HG03378 (cell line): ENCODE results near the gene SPP2.

Source experiments
- ATAC-seq: cut with Tn5 transposase; IDR thresholded peaks from one replicate; pipeline ENCODE4 v1.9.1; 2021; ENCODE audit warnings: mild to moderate bottlenecking, moderate library complexity; ENCODE audit not compliant: unreplicated experiment

SPP2 gene

GRCh38 chr2:234033885-234034284 is 16.6 kb upstream of the SPP2 start:
- no peak for ATAC-seq

- ATAC-seq: no peak
Observed at GRCh38 chr2:234038076-234038802, 12.3 kb upstream of the SPP2 start.

DNA sequence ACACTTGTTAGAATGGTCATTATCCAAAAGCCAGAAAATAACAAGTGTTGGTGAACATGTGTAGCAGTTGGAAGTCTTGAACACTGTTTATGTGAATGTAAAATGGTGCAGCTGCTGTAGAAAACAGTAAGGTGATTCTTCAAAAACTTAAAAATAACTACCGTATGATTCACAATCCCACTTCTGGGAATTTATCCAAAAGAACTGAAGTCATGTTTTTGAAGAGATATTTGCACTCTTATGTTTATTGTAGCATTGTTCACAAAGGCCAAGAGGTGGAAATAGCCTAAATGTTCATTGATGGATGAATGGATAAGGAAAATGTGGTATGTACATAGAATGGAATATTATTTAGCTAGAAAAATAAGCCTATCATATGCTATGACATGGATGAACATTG is 6.3 kb upstream of the SPP2 start:
- ATAC-seq: no peak

GRCh38 chr2:234046521-234046920 is 4.0 kb upstream of the SPP2 start:
- ATAC-seq: no peak

DNA sequence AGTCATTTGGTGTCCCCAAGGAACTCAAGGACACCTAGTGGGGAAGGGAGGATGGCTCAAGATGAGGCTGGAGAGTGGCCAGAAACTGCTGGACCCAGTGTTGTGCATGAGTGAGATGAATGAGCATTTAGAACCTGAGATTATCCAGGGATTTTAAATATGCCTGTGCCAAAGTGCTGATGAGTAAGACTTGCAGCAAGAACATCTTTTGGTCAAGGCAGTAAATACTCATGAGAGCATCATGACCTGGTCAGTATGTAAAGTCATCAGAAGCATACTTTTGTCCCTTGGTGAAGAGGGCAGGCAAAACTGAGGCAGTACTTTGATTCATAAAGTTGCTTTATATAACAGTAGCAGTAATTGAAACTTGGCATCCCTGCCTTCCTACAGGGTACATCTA is 3.1 kb upstream of the SPP2 start:
- no peak for ATAC-seq

- no peak for ATAC-seq
Observed at GRCh38 chr2:234048049-234048448, 2.5 kb upstream of the SPP2 start.

- no peak for ATAC-seq
Observed at GRCh38 chr2:234051374-234052070, 1.0 kb downstream of the SPP2 start.

- no peak for ATAC-seq
Observed at GRCh38 chr2:234058881-234059280, 8.4 kb downstream of the SPP2 start.

DNA sequence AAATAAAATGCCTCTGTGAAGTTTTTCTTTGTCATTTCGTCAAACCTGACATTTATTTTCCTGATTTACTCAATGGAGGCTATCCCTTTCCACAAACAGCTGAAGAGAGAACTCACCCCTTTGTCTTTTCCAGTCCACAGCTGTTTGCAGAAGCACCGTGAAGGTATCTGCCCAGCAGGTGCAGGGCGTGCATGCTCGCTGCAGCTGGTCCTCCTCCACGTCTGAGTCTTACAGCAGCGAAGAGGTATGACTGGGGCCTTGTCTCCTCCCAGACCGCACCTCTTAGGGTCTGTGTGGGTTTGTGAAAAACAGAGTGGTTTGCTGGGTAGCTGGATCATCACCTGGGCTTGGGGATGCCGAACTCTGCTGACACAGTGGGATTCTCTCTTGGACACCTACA is 9.7 kb downstream of the SPP2 start:
- no peak for ATAC-seq

- no peak for ATAC-seq
Observed at GRCh38 chr2:234061624-234062257, 11.2 kb downstream of the SPP2 start.

DNA sequence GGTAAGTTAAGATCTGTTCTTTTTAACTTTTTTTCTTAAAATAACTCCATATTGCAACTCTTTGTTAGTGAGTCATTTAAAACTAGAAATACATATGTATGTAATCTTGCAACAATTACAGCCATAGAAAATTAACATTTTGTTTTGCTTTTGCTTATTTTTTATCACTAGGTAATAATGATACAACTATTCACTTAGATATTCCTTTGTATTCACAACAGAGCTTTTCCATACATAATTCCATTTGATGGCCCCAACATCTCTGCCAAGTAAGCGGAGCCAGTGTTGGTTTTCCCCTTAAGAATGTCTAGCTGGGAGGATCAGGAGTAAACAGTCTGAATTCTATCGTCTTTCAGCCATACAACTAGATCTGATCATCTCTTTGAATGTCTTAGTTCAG is 16.1 kb downstream of the SPP2 start:
- no peak for ATAC-seq

DNA sequence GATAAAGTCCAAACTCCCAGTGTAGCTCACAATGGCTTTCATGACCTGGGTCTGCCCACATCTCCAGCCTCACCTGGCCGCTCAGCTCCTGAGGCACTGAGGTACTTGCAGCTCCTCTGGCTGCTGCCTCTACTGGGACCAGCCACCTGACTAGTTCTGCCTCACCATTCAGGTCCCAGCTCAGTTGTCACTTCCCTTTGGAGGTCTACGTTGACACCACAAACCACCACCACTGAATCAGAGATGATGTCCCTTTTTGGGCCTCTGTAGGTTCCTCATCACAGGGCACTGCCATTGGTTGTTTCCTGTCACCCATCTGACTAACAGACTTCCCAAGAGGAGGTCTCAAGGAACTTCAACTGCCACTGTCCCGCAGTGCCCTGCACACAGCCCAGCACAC is 21.2 kb downstream of the SPP2 start:
- no peak for ATAC-seq

- ATAC-seq: no peak
Observed at GRCh38 chr2:234072454-234072853, 22.0 kb downstream of the SPP2 start.

- no peak for ATAC-seq
Observed at GRCh38 chr2:234074751-234075517, 24.4 kb downstream of the SPP2 start.

GRCh38 chr2:234075518-234075915 is 25.0 kb downstream of the SPP2 start:
- no peak for ATAC-seq

GRCh38 chr2:234075947-234076346 is 25.4 kb downstream of the SPP2 start:
- ATAC-seq: no peak

- no peak for ATAC-seq
Observed at GRCh38 chr2:234076451-234076850, 25.9 kb downstream of the SPP2 start.

DNA sequence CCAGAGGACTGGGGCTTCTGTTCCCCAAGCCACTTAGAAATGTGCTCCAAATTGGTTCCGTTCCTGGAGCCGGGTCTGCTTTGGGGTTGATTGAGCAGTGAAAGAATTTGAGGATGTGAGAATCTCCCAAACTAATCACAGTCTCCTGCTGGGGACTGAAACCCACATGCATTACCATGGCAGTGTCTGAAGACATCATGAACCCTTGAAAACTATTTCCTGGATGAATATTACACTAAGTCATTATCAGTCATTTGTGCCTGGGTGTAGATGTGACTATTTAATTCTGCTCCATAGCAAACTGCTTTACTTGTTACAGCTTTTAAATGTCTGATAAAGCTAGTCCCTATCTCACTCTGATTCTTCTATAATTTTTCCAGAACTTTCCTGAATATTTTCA is 27.6 kb downstream of the SPP2 start:
- no peak for ATAC-seq

DNA sequence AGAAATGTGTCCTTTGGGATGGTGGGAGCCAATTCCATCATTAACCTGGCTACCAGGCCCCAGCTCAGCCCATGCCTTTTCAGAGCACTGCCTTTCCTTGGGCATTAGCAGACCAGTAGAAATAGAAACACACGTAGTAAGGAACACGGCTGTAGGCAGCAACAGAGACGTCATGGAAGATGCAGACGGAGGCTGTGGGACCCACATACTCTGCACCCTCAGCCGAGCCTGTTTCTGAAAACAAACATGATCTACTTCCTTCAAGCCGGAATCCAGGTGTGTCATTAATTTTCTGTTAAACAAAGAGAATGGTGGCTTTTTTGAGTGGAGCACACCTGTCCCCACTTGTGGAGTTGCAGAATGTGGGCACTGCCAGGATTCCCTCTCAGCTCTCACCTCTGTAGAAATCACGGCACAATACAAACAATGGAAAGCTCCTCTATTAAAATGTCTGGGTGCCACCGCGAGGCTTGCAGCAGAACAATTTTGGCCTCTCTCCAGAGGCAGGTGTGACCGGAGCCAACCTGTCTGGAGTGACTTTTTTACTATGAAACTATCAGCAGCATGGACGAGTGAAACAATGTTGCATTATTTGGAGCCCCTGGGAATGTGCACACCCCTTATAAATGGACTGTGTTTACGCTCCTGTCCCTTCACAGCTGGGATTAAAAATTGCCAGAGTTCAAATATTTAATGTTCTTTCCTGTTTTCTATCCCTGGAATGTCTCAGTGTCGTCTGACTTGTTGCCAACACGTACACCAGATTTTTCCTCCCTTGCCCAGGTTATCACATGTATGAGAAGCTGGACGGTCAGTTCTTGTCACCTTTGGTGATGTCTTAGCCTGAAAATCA is 31.7 kb downstream of the SPP2 start:
- ATAC-seq: no peak

GRCh38 chr2:234083572-234084348 is 33.3 kb downstream of the SPP2 start:
- ATAC-seq: no peak
